Small intestine (tissue), 7 donors: ENCODE measurements around the gene CBX2. TPM values are rescaled to one million over a fixed set of nuclear protein-coding genes. Genes with fewer than 3 reads are reported as not detected.

Experiments
- DNase-seq, 2 donors: peaks; one replicate each; pipeline versions ENCODE4 v3.0.0 to v3.0.0-alpha.2; 2013
- FAIRE-seq: peaks from 2 replicates; lab custom pipeline; 2012; peaks lifted over from hg19 to GRCh38; lab: Jason Lieb, UNC
- H3K27ac ChIP-seq, 3 donors: one replicate each; pipeline ENCODE4 v1.5.1; 2013; ENCODE audit warnings: low read length in 2 of 3, mild to moderate bottlenecking in 2 of 3, control low read depth in 1 of 3, inconsistent platforms in 1 of 3, low read depth in 1 of 3, moderate library complexity in 1 of 3
- H3K27me3 ChIP-seq, 3 donors: one replicate each; pipeline ENCODE4 v1.6.1; 2013; ENCODE audit warnings: low read length in 3 of 3, inconsistent platforms in 1 of 3; ENCODE audit not compliant: control insufficient read depth in 3 of 3, insufficient read depth in 3 of 3
- H3K36me3 ChIP-seq, 3 donors: one replicate each; pipeline ENCODE4 v1.6.1; 2013; ENCODE audit warnings: low read length in 3 of 3, inconsistent platforms in 1 of 3, low read depth in 1 of 3, mild to moderate bottlenecking in 1 of 3, moderate library complexity in 1 of 3; ENCODE audit not compliant: control insufficient read depth in 3 of 3, insufficient read depth in 2 of 3
- H3K4me1 ChIP-seq, 3 donors: one replicate each; pipeline ENCODE4 v1.6.1; 2013; ENCODE audit warnings: low read length in 2 of 3, inconsistent platforms in 1 of 3, low read depth in 1 of 3, mild to moderate bottlenecking in 1 of 3, moderate library complexity in 1 of 3; ENCODE audit not compliant: control insufficient read depth in 3 of 3, insufficient read depth in 2 of 3
- H3K4me3 ChIP-seq, 3 donors: one replicate each; pipeline ENCODE4 v1.5.1; 2013; ENCODE audit warnings: low read length in 3 of 3, control low read depth in 1 of 3, inconsistent platforms in 1 of 3, low read depth in 1 of 3, mild to moderate bottlenecking in 1 of 3, moderate library complexity in 1 of 3
- H3K9me3 ChIP-seq, 2 donors: one replicate each; pipeline ENCODE4 v1.6.1; 2013; ENCODE audit warnings: low read depth in 1 of 2, low read length in 1 of 2; ENCODE audit not compliant: control insufficient read depth in 2 of 2, insufficient read depth in 1 of 2
- WGBS, 3 donors: extraction: QIAGEN DNeasy Blood & Tissue Kit; methylation state at CpG; one replicate each; pipeline ENCODE4 v1.1.7; 2013; 5-methylcytosine and 5-hydroxymethylcytosine counted together
- polyA plus RNA-seq, 4 donors: library from polyadenylated mRNA; stranded (reverse) in 3 of 4; unstranded in 1 of 4; fragments of 200-250 nt in 3 of 4; fragments of 120-200 nt in 1 of 4; gene quantifications; one replicate each; pipeline versions ENCODE4 v1.2.1 to v1.2.3, GENCODE V29; 2013
- donor health status: healthy with polysubstance abuse.
- donor health status: control.
- donor health status: control.
- donor health status: Bipolar disorder and iron deficiency.
- donor health status: healthy.

CBX2 gene
- polyA plus RNA-seq, 4 donors, result 0.22 to 12.0 (median 2.1) TPM

- H3K27me3 ChIP-seq, result peaks cover 3 to 18% (median 17%) of the 10 kb centered on the region in 3 donors
- WGBS, 3 donors, result 84 to 94% (median 92%) methylated on average over 27 to 31 of the region's 31 CpGs
- no peak for DNase-seq
These were observed 6.5 kb downstream of the CBX2 start for GRCh38 chr17:79784353-79785016.

GRCh38 chr17:79785017-79785899 lies 7.3 kb downstream of the CBX2 start:
- 93 to 95% (median 94%) methylated on average over 15 to 17 of the region's 17 CpGs for WGBS, 3 donors
- Histone ChIP-seq H3K4me1 (peaks cover 0 to 11% (median 2%) of the 10 kb centered on the region in 3 donors), H3K9me3 (peaks cover 0 to 4% of the 10 kb centered on the region in 2 donors), H3K36me3 (peaks cover 0 to 61% (median 0%) of the 10 kb centered on the region in 3 donors), H3K4me3 (no peak overlapping the region), H3K27me3 (peaks cover 11 to 25% (median 25%) of the 10 kb centered on the region in 3 donors), H3K27ac (no peak overlapping the region)
- DNase-seq (no peak), FAIRE-seq (no peak)

More at GRCh38 chr17:79784353-79785016, 6.5 kb downstream of the CBX2 start:
- peaks cover 0 to 13% (median 0%) of the 10 kb centered on the region in 3 donors for H3K4me1 ChIP-seq
- H3K36me3 ChIP-seq, result peaks cover 0 to 65% (median 0%) of the 10 kb centered on the region in 3 donors
- peaks cover 0 to 3% of the 10 kb centered on the region in 2 donors for H3K9me3 ChIP-seq
- H3K4me3 ChIP-seq, result no peak overlapping the region
- no peak for FAIRE-seq
- no peak overlapping the region for H3K27ac ChIP-seq

- Histone ChIP-seq H3K27ac (no peak overlapping the region), H3K4me3 (no peak overlapping the region), H3K36me3 (peaks cover 0 to 60% (median 0%) of the 10 kb centered on the region in 3 donors), H3K9me3 (peaks cover 0 to 4% of the 10 kb centered on the region in 2 donors), H3K4me1 (peaks cover 0 to 10% (median 2%) of the 10 kb centered on the region in 3 donors), H3K27me3 (peaks cover 17 to 34% (median 34%) of the 10 kb centered on the region in 3 donors)
- FAIRE-seq, result no peak
- WGBS, 3 donors, result 78 to 89% (median 79%) methylated on average over 15 of the region's 15 CpGs
- no peak for DNase-seq
These were observed 8.2 kb downstream of the CBX2 start for GRCh38 chr17:79785900-79786810.

GRCh38 chr17:79786930-79787643 lies 9.1 kb downstream of the CBX2 start:
- Histone ChIP-seq H3K27ac (no peak overlapping the region), H3K27me3 (peaks cover 23 to 43% (median 38%) of the 10 kb centered on the region in 3 donors), H3K9me3 (peaks cover 0 to 4% of the 10 kb centered on the region in 2 donors), H3K4me1 (peaks cover 0 to 18% (median 2%) of the 10 kb centered on the region in 3 donors), H3K36me3 (peaks cover 0 to 52% (median 0%) of the 10 kb centered on the region in 3 donors), H3K4me3 (no peak overlapping the region)
- WGBS, 3 donors, result 73 to 88% (median 78%) methylated on average over 12 of the region's 12 CpGs
- DNase-seq, result no peak
- FAIRE-seq, result no peak

GRCh38 chr17:79788455-79788854 lies 10.5 kb downstream of the CBX2 start:
- DNase-seq, result no peak
- peaks cover 0 to 27% (median 2%) of the 10 kb centered on the region in 3 donors for H3K4me1 ChIP-seq
- H3K36me3 ChIP-seq, result peaks cover 0 to 42% (median 0%) of the 10 kb centered on the region in 3 donors
- no peak overlapping the region for H3K27ac ChIP-seq
- H3K27me3 ChIP-seq, result peaks cover 23 to 57% (median 42%) of the 10 kb centered on the region in 3 donors
- H3K4me3 ChIP-seq, result no peak overlapping the region
- 51 to 77% (median 57%) methylated on average over 5 of the region's 5 CpGs for WGBS, 3 donors
- no peak for FAIRE-seq
- peaks cover 0 to 4% of the 10 kb centered on the region in 2 donors for H3K9me3 ChIP-seq

GRCh38 chr17:79788989-79789942 lies 11.3 kb downstream of the CBX2 start:
- 26 to 39% (median 32%) methylated on average over 43 to 52 of the region's 52 CpGs for WGBS, 3 donors
- peaks cover 0 to 42% (median 0%) of the 10 kb centered on the region in 3 donors for H3K36me3 ChIP-seq
- FAIRE-seq (no peak), DNase-seq (no peak)
- no peak overlapping the region for H3K4me3 ChIP-seq
- H3K27ac ChIP-seq, result no peak overlapping the region
- peaks cover 23 to 64% (median 43%) of the 10 kb centered on the region in 3 donors for H3K27me3 ChIP-seq
- peaks cover 0 to 33% (median 2%) of the 10 kb centered on the region in 3 donors for H3K4me1 ChIP-seq
- peaks cover 0 to 4% of the 10 kb centered on the region in 2 donors for H3K9me3 ChIP-seq
